ENCODE results near the gene RNF212.

The RNF212 gene

DNA sequence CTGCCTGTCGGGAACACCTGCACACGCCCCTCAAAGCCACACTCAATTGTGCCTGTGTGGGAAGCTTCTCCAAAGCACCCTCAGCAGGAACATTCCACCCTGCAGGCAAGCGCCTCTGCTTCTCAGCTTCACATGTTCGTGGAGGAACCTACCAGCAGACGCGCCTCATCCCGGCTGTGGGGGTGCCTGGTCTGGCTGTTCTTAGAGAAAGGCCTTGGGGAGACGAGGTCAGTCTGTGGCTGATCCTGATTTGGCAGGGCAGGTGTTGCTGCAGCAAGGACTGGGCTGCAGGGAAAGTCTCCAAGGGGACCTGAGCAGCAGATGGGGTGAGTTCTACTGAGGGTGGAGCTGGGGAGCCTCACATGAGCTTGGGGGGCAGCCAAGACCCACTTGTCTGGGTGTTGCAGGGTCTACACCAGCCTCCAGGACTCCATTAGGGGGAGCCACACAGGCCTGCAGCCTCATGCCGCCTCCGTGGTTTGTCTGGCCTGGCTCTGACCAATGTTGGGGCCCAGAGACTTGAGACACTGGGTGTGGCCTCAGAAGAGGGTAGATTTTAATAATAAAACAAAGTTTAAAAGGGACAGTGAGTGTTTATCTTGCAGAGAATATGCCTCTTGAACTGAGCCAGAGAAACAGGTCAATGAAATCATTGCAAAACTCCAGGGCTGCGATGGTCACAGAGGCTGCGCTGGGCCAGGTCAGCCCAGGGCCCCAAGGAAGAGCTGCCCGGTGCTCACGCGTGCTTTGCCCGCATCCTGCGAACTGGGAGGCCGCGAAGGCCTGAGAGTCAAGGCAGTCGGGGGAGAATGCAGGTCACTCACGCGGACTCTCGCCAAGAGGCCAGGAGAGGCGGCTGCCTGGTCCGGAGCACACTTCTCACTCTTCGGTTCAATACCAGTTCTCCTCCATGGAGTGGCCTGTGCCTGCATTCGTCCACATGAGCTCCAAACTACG lies 21.1 kb downstream of the RNF212 start:
- DNase-seq: no peak
- in situ Hi-C loops (cut with MboI; ENCODE audit: low pct_unique_long_range_greater_than_20kb, low sequenced_read_pairs): no loop called here

DNA sequence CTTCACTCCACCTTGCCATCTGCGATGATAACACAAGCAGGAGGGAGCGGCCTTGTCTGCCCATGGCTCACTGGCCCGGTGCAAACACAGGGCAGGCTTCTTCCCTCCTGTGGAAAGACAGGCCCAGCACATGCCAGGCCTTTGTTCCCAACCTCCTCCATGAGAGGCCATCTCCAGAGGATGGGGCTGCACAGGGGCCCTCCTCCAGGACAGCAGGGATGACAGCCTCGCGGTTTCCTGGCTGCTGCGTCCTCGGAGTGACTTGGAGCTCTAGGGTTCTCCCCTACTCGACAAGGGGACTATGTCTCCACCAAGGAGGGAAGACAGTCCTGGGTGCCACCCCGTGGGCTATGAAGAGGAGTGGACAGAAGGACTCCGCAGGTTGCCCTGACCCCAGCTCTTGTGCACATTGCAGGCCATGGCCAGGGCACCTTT lies 21.8 kb downstream of the RNF212 start:
- in situ Hi-C loops (cut with MboI; ENCODE audit: low pct_unique_long_range_greater_than_20kb, low sequenced_read_pairs): no loop called here
- no peak for DNase-seq

- no peak for DNase-seq
Measured at GRCh38 chr4:1090465-1091440, 22.6 kb downstream of the RNF212 start.

GRCh38 chr4:1090036-1090435 lies 23.3 kb downstream of the RNF212 start:
- DNase-seq: no peak
- in situ Hi-C loops (cut with MboI; ENCODE audit: low pct_unique_long_range_greater_than_20kb, low sequenced_read_pairs): no loop called here

More at GRCh38 chr4:1090465-1091440, 22.6 kb downstream of the RNF212 start:
- in situ Hi-C loops (cut with MboI; ENCODE audit: low pct_unique_long_range_greater_than_20kb, low sequenced_read_pairs): no loop called here

DNA sequence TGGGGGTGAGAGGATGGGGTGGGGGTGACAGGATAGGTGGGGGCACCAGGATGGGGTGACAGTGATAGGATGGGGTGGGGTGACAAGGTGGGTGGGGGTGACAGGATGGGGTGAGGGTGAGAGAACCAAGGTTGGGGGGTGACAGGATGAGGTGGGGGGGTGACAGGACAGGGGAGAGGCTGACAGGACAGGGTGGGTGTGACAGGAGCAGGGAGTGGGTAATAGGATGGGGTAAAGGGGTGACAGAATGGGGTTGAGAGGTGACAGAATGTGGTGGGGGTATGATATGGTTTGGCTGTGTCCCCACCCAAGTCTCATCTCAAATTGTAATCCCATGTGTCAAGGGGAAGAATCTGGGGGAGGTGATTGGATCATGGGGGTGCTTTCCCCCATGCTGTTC lies 26.0 kb downstream of the RNF212 start:
- DNase-seq: no peak
- in situ Hi-C loops (cut with MboI; ENCODE audit: low pct_unique_long_range_greater_than_20kb, low sequenced_read_pairs): no loop called here

DNA sequence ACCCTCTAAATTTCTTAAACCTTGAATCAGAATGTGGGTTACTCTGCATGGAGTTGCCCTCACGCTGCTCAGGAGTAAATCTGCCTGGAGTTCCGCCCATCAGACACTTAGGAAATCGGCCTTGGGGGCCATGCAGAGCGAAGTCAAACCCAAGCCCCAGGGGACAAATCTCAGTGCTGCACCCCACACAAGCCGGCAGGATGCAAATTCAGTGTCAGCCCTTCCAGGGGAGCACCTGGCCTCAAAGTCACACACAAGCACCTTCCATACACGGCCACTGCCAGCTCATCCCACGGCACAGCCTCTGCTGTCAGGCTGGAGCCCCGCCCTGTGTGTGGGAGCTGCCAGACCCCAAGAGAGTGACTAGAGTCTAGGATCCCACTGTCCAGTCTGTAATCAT lies 27.4 kb downstream of the RNF212 start:
- in situ Hi-C loops (cut with MboI; ENCODE audit: low pct_unique_long_range_greater_than_20kb, low sequenced_read_pairs): no loop called here
- DNase-seq: no peak

DNA sequence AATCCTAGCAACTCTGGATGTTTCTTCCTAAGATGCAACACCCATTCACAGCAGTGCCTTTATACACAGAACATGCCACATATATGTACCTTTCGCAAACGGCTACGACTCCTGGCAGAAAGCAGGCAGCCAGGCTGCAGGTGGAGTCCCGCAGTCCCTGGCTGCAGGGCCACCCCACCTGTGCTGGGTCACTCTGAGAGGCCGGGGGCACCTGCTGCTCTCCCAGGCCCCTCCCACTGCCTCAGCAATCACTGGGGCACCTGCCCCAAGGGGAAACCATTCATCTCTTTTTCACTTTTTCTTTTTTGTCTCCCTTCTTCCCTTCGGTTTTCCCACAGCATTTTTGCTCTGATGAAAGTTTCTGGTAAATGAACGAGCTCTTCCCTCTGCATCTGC lies 28.0 kb downstream of the RNF212 start:
- in situ Hi-C loops (cut with MboI; ENCODE audit: low pct_unique_long_range_greater_than_20kb, low sequenced_read_pairs): no loop called here
- DNase-seq: no peak

DNA sequence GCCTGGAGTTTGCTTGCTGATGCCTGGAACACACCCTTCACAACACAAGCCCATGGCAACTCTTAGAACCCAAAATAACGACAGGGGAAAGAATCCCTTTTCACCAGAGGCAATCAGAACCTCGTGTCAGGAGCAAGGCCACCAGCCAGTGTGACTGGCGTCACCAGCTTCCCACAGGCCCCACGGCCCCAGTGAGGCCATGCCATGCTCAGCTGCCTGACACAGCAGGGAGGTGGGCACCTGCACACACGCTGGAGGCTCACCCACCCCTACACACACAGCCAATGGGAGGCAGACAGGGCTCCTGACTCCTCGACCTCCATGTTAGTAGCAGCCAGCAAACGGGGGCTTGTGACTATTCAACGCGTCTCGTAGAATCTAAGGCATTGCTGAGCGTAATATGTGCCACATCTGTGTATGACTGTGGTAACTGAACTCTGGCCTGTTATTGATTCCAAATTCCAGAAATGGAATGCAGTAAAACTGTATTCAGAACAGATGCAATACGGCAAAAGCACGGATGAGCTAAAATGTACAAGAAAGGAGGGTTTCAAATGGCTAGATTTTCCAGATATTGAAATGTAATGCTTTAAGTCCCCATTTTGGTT lies 28.5 kb downstream of the RNF212 start:
- in situ Hi-C loops (cut with MboI; ENCODE audit: low pct_unique_long_range_greater_than_20kb, low sequenced_read_pairs): no loop called here
- DNase-seq: no peak

GRCh38 chr4:1084394-1084793 lies 29.0 kb downstream of the RNF212 start:
- DNase-seq: no peak
- in situ Hi-C loops (cut with MboI; ENCODE audit: low pct_unique_long_range_greater_than_20kb, low sequenced_read_pairs): no loop called here

GRCh38 chr4:1082215-1083182 lies 30.9 kb downstream of the RNF212 start:
- DNase-seq: peak; percentile 3
- in situ Hi-C loops (cut with MboI; ENCODE audit: low pct_unique_long_range_greater_than_20kb, low sequenced_read_pairs): no loop called here

GRCh38 chr4:1081689-1082040 lies 31.7 kb downstream of the RNF212 start:
- in situ Hi-C loops (cut with MboI; ENCODE audit: low pct_unique_long_range_greater_than_20kb, low sequenced_read_pairs): no loop called here
- DNase-seq: no peak

- DNase-seq: no peak
Measured at GRCh38 chr4:1080961-1081688, 32.2 kb downstream of the RNF212 start.

DNA sequence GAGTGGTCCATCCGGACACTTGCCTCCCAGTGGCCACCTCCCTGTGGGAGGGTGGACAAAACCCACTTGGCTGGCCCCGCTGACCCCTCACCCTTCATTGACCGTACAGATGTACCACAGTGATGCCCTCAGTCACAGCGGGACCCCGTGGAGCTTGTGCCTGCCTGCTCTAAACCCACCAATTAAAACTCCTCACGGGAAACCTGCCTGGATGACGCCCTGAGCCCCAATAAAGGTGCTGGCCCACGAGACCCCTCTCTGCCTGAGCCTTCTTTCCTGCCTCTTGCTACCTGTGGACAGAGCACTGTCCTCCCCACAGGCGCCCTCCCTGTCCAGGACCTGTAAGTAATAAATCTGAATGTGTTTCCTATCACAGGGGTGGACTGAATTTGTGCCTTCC lies 32.9 kb downstream of the RNF212 start:
- in situ Hi-C loops (cut with MboI; ENCODE audit: low pct_unique_long_range_greater_than_20kb, low sequenced_read_pairs): no loop called here
- no peak for DNase-seq

More at GRCh38 chr4:1080961-1081688, 32.2 kb downstream of the RNF212 start:
- in situ Hi-C loops (cut with MboI; ENCODE audit: low pct_unique_long_range_greater_than_20kb, low sequenced_read_pairs): no loop called here

GRCh38 chr4:1079711-1080265 lies 33.6 kb downstream of the RNF212 start:
- in situ Hi-C loops (cut with MboI; ENCODE audit: low pct_unique_long_range_greater_than_20kb, low sequenced_read_pairs): no loop called here

GRCh38 chr4:1078490-1078889 lies 34.9 kb downstream of the RNF212 start:
- no peak for DNase-seq

More at GRCh38 chr4:1079711-1080265, 33.6 kb downstream of the RNF212 start:
- DNase-seq: no peak

DNA sequence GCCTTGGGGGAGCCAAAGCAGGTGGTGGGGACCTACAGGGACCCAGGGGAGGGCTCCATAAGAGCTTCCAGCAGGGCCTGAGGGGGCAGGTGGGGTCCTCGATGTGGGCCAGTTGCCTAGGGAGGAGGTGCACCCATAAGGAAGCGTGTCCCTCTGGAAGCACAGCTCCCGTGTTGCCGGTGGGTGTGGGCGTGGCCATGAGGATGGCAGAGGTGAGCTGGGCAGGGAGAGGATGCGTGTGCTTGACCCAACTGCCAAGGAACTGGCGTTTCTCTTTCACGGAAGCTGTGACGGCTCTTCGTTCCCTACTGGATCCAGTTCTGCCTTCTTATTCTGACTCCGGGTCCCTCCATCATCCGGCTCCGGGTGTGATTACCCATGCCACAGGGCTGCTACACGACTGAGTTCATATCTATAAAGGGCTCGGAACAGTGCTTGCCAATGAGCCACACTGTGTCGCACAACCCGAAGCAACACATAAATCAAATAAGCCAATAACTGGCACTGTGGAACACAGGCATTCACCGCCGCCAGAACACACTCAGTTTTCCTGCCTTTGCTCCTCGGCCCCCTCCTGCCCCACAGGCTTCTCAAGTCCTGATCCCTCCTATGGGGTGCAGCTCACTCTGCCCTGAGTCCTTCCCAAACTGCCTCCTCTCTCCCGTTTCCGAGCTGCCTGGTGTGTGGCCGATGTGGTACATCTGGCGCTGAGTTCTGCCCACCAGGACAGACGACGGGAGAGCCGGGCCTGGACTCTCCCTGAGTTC lies 35.5 kb downstream of the RNF212 start:
- no peak for DNase-seq
- in situ Hi-C loops (cut with MboI; ENCODE audit: low pct_unique_long_range_greater_than_20kb, low sequenced_read_pairs): no loop called here

More at GRCh38 chr4:1078490-1078889, 34.9 kb downstream of the RNF212 start:
- in situ Hi-C loops (cut with MboI; ENCODE audit: low pct_unique_long_range_greater_than_20kb, low sequenced_read_pairs): no loop called here
